Endothelial cell of umbilical vein (primary cell): ENCODE results near the gene OR2Z1. TPM values are rescaled to one million over a fixed set of nuclear protein-coding genes. Genes with fewer than 3 reads are reported as not detected.

Experiments used
- BruUV-seq: library from RNA; stranded (reverse); fragments of 400-500 nt; replicated peaks from 2 replicates; lab custom pipeline; 2021; lab: Mats Ljungman, UMichigan
- CTCF ChIA-PET: fragments of 300-600, 350-600 bp; sonication (Branson Sonifier 250); formaldehyde crosslinking; loops from one replicate; lab custom pipeline; 2021; ENCODE audit warnings: antibody characterized with exemption, inconsistent platforms; lab: Charles Lee
- POLR2A ChIA-PET: fragments of 300-600, 350-600 bp; sonication (Branson Sonifier 250); formaldehyde crosslinking; loops from one replicate; lab custom pipeline; 2021; ENCODE audit warnings: antibody characterized with exemption, inconsistent platforms; lab: Charles Lee
- DNase-seq: peaks from one replicate; pipeline ENCODE4 v3.0.0-alpha.2; 2011; ENCODE audit warnings: low read depth, low spot score
- FAIRE-seq: peaks from 2 replicates; lab custom pipeline; 2011; peaks lifted over from hg19 to GRCh38; lab: Jason Lieb, UNC
- H2AFZ ChIP-seq: 2 replicates; pipeline ENCODE4 v1.6.0; 2012; ENCODE audit warnings: low read depth, low read length, control low read depth, inconsistent platforms
- H3K27ac ChIP-seq: 2 replicates; pipeline ENCODE4 v1.5.1; 2011; ENCODE audit warnings: low read depth, mild to moderate bottlenecking, control low read depth, low read length, moderate library complexity; ENCODE audit not compliant: insufficient read depth
- H3K27me3 ChIP-seq, 2 experiments: 2 replicates each; pipeline versions ENCODE4 v1.6.0 to v1.6.1; 2011; ENCODE audit warnings: low read length in 2 of 2, mixed read lengths in 1 of 2; ENCODE audit not compliant: control insufficient read depth in 2 of 2, insufficient read depth in 2 of 2
- H3K36me3 ChIP-seq, 2 experiments: 2 replicates in 1 of 2; 3 replicates in 1 of 2; pipeline ENCODE4 v1.5.1; 2011; ENCODE audit warnings: low read length in 2 of 2, mild to moderate bottlenecking in 1 of 2, moderate library complexity in 1 of 2; ENCODE audit not compliant: control insufficient read depth in 2 of 2, insufficient read depth in 2 of 2; ENCODE audit errors: extremely low read depth in 1 of 2
- H3K4me1 ChIP-seq: 3 replicates; pipeline ENCODE4 v1.5.1; 2011; ENCODE audit warnings: mild to moderate bottlenecking, low read length; ENCODE audit not compliant: control insufficient read depth, insufficient read depth; ENCODE audit errors: extremely low read depth
- H3K4me2 ChIP-seq: 2 replicates; pipeline ENCODE4 v1.6.1; 2011; ENCODE audit warnings: low read length, control low read depth, mixed read lengths; ENCODE audit not compliant: insufficient read depth
- H3K4me3 ChIP-seq, 3 experiments: fragments of 200-600 bp in 1 of 3; sonication (generic), shearing (Covaris generic) in 1 of 3; replicated peaks in 1 of 3; 2 replicates each; pipeline ENCODE4 v1.5.1; 2011 to 2016; ENCODE audit warnings: control low read depth in 3 of 3, low read length in 3 of 3, mild to moderate bottlenecking in 2 of 3, inconsistent platforms in 1 of 3, low read depth in 1 of 3, moderate library complexity in 1 of 3; ENCODE audit not compliant: insufficient read depth in 1 of 3
- H3K79me2 ChIP-seq: 2 replicates; pipeline ENCODE4 v1.6.0; 2012; ENCODE audit warnings: low read length, inconsistent platforms; ENCODE audit not compliant: control insufficient read depth, insufficient read depth
- H3K9ac ChIP-seq: replicated peaks from 2 replicates; pipeline ENCODE3; 2011; ENCODE audit warnings: low read length, control low read depth; ENCODE audit not compliant: insufficient read depth; ENCODE audit errors: extremely low read depth
- H3K9me1 ChIP-seq: replicated peaks from 3 replicates; pipeline ENCODE4 v1.6.0; 2011; ENCODE audit warnings: mild to moderate bottlenecking, low read length; ENCODE audit not compliant: control insufficient read depth, insufficient read depth; ENCODE audit errors: extremely low read depth
- H3K9me3 ChIP-seq: replicated peaks from 2 replicates; pipeline ENCODE4 v1.5.1; 2012; ENCODE audit warnings: low read length, inconsistent platforms; ENCODE audit not compliant: control insufficient read depth, insufficient read depth
- H4K20me1 ChIP-seq: replicated peaks from 2 replicates; pipeline ENCODE3; 2011; ENCODE audit warnings: mild to moderate bottlenecking, low read length; ENCODE audit not compliant: control insufficient read depth, insufficient read depth; ENCODE audit errors: extremely low read depth
- EZH2 ChIP-seq: IDR thresholded peaks from 2 replicates; pipeline ENCODE4 v1.6.1; 2012; ENCODE audit warnings: borderline replicate concordance, low read depth, mild to moderate bottlenecking, moderate library complexity, low read length, inconsistent platforms; ENCODE audit not compliant: severe bottlenecking
- FOS ChIP-seq: IDR thresholded peaks from 2 replicates; pipeline ENCODE4 v1.6.1; 2011; ENCODE audit warnings: mild to moderate bottlenecking, low read length, moderate library complexity, borderline replicate concordance; ENCODE audit not compliant: insufficient read depth
- GATA2 ChIP-seq: IDR thresholded peaks from 2 replicates; pipeline ENCODE4 v1.7.0; 2011; ENCODE audit warnings: low read depth, mild to moderate bottlenecking, moderate library complexity, mixed read lengths, low read length; ENCODE audit not compliant: insufficient read length, insufficient read depth
- JUN ChIP-seq: IDR thresholded peaks from 2 replicates; pipeline ENCODE4 v1.6.1; 2011; ENCODE audit warnings: borderline replicate concordance, low read depth; ENCODE audit not compliant: insufficient read length, insufficient read depth
- MYC ChIP-seq: IDR thresholded peaks from one replicate; pipeline ENCODE4 v1.6.1; 2011; ENCODE audit warnings: mild to moderate bottlenecking, low read depth, low read length
- POLR2A ChIP-seq: IDR thresholded peaks from 2 replicates; pipeline ENCODE4 v1.6.1; 2012; ENCODE audit warnings: low read depth, mild to moderate bottlenecking, control low read depth, low read length
- POLR2AphosphoS5 ChIP-seq: IDR thresholded peaks from 2 replicates; pipeline ENCODE4 v1.6.1; 2012; ENCODE audit warnings: low read depth, mild to moderate bottlenecking, control low read depth, low read length, moderate library complexity; ENCODE audit not compliant: insufficient read depth
- dilution Hi-C: fragments of 300-500 bp; cut with MboI; formaldehyde crosslinking; loops from one replicate; pipeline ENCODE4 v1.15.0; 2019; ENCODE audit warnings: low sequenced_read_pairs; ENCODE audit not compliant: extremely low pct_ligation_motif_present
- intact Hi-C: fragments of 100-400 bp; cut with micrococcal nuclease; formaldehyde crosslinking; loops from one replicate; pipeline ENCODE4 v1.10.0; 2022
- polyA plus RNA-seq, 4 experiments: library from polyadenylated mRNA; depleted of rRNA in 3 of 4; stranded (reverse) in 3 of 4; unstranded in 1 of 4; fragments of >200 nt; gene quantifications; 2 replicates each; pipeline versions ENCODE4 v1.2.1 to v1.2.3, GENCODE V29; 2011 to 2012; ENCODE audit warnings: missing spikeins in 1 of 4
- total RNA-seq: library from RNA; stranded (reverse); gene quantifications from 2 replicates; pipeline ENCODE4 v1.2.3, GENCODE V29; 2021
- TF ChIP-seq, protein P1 (sequence below): IDR thresholded peaks from 2 replicates; pipeline ENCODE4 v1.6.1; 2011; ENCODE audit not compliant: insufficient read depth, insufficient read length
- TF ChIP-seq, protein P2 (sequence below), 2 donors: IDR thresholded peaks; 1 replicate in 1 of 2; 2 replicates in 1 of 2; pipeline ENCODE4 v1.5.1; 2011; ENCODE audit warnings: low read length in 2 of 2, mild to moderate bottlenecking in 2 of 2, moderate library complexity in 2 of 2, control low read depth in 1 of 2, inconsistent platforms in 1 of 2, low read depth in 1 of 2; ENCODE audit not compliant: insufficient read depth in 1 of 2; ENCODE audit errors: extremely low read depth in 1 of 2

Gene OR2Z1
- total and polyA plus RNA-seq, 2 donors (not counting 3 experiments of a cell fraction or from before 2014, with no cell fraction given): not detected

DNA sequence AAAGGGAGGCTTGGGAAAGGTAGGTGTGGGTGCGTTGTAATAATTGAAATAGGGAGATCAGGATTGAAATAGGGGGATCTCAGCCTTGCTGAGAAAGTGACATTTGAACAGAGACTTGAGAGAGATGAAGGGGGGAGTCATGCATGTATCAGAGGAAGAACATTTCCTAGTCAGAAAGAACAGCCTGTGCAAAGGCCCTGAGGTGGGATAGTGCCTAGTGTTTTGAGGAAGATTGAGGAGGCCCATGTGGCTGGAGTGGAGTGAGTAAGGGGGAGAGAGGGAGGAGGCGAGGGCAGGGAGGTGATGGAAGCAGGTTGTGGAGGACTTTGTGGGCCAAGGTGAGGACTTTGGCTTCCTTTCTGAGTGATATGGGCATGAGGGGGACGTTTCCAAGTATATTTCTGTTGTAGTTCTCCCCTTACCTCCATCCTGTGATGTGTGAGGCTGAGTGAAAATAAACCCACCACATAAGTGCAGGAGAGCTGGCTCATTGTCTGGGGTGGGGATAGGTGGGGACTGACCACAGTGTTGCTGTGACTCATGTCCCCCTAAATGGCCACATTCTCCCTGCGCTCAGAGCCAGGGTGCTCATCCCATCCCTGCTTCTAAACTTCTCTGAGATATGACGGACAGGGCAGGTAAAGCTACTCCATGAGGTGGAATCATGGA is 40.6 kb upstream of the OR2Z1 start:
- POLR2A ChIA-PET: no interaction called here
- Histone ChIP-seq H4K20me1 (no peaks in the 10 kb centered on the region), H3K9me3 (no peaks in the 10 kb centered on the region), H3K36me3 (no peaks in the 10 kb centered on the region), H3K4me1 (no peaks in the 10 kb centered on the region), H3K9me1 (no peaks in the 10 kb centered on the region), H3K4me3 (no peak overlapping the region), H3K9ac (no peak overlapping the region), H2AFZ (no peak overlapping the region), H3K79me2 (no peaks in the 10 kb centered on the region), H3K27ac (no peak overlapping the region), H3K4me2 (no peak overlapping the region), H3K27me3 (no peaks in the 10 kb centered on the region)
- BruUV-seq: no TSS peak
- FAIRE-seq (no peak), DNase-seq (no peak)
- CTCF ChIA-PET: no interaction called here
- intact Hi-C loops (no loop called here), dilution Hi-C loops (no loop called here)
- TF ChIP-seq POLR2AphosphoS5: no peak
- TF ChIP-seq JUN: no peak
- no peak for TF ChIP-seq EZH2
- no peak for TF ChIP-seq GATA2
- TF ChIP-seq, protein P1, sequence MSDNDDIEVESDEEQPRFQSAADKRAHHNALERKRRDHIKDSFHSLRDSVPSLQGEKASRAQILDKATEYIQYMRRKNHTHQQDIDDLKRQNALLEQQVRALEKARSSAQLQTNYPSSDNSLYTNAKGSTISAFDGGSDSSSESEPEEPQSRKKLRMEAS: no peak
- TF ChIP-seq POLR2A: no peak
- TF ChIP-seq, protein P2, sequence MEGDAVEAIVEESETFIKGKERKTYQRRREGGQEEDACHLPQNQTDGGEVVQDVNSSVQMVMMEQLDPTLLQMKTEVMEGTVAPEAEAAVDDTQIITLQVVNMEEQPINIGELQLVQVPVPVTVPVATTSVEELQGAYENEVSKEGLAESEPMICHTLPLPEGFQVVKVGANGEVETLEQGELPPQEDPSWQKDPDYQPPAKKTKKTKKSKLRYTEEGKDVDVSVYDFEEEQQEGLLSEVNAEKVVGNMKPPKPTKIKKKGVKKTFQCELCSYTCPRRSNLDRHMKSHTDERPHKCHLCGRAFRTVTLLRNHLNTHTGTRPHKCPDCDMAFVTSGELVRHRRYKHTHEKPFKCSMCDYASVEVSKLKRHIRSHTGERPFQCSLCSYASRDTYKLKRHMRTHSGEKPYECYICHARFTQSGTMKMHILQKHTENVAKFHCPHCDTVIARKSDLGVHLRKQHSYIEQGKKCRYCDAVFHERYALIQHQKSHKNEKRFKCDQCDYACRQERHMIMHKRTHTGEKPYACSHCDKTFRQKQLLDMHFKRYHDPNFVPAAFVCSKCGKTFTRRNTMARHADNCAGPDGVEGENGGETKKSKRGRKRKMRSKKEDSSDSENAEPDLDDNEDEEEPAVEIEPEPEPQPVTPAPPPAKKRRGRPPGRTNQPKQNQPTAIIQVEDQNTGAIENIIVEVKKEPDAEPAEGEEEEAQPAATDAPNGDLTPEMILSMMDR (IDR thresholded peaks at IDR 0.05; ENCODE audit: extremely low read depth in 1 of 2, insufficient read depth in 1 of 2, low read depth in 1 of 2, low read length in 2 of 2): no peak
- no peak for TF ChIP-seq FOS
- no peak for TF ChIP-seq MYC
